Large intestine (tissue), 3 donors: ENCODE measurements around the gene ZMYND11. TPM values are rescaled to one million over a fixed set of nuclear protein-coding genes. Genes with fewer than 3 reads are reported as not detected.

ENCODE experiments used
- DNase-seq, 2 donors: peaks; one replicate each; pipeline versions ENCODE4 v3.0.0 to v3.0.0-alpha.2; 2013
- H3K27ac ChIP-seq: one replicate; pipeline ENCODE4 v1.5.1; 2013; ENCODE audit warnings: low read length
- H3K27me3 ChIP-seq: 2 replicates; pipeline ENCODE4 v1.6.1; 2013; ENCODE audit warnings: low read length; ENCODE audit not compliant: control insufficient read depth, insufficient read depth
- H3K36me3 ChIP-seq: 2 replicates; pipeline ENCODE4 v1.6.1; 2013; ENCODE audit warnings: low read length; ENCODE audit not compliant: control insufficient read depth, insufficient read depth
- H3K4me1 ChIP-seq: one replicate; pipeline ENCODE4 v1.6.1; 2013; ENCODE audit warnings: low read length; ENCODE audit not compliant: control insufficient read depth, insufficient read depth
- H3K4me3 ChIP-seq: one replicate; pipeline ENCODE4 v1.5.1; 2013; ENCODE audit warnings: low read length
- H3K9me3 ChIP-seq: one replicate; pipeline ENCODE4 v1.6.1; 2013; ENCODE audit warnings: mild to moderate bottlenecking, low read depth, low read length, moderate library complexity; ENCODE audit not compliant: control insufficient read depth
- WGBS: methylation state at CpG from one replicate; pipeline ENCODE4 v1.1.5; 2013; ENCODE audit warnings: low lambda C conversion rate; ENCODE audit not compliant: insufficient coverage; 5-methylcytosine and 5-hydroxymethylcytosine counted together
- polyA plus RNA-seq: library from polyadenylated mRNA; unstranded; fragments of 120-200 nt; gene quantifications from one replicate; pipeline ENCODE4 v1.2.1, GENCODE V29; 2013

The ZMYND11 gene
- polyA plus RNA-seq, 1 donor: 69.8 TPM

DNA sequence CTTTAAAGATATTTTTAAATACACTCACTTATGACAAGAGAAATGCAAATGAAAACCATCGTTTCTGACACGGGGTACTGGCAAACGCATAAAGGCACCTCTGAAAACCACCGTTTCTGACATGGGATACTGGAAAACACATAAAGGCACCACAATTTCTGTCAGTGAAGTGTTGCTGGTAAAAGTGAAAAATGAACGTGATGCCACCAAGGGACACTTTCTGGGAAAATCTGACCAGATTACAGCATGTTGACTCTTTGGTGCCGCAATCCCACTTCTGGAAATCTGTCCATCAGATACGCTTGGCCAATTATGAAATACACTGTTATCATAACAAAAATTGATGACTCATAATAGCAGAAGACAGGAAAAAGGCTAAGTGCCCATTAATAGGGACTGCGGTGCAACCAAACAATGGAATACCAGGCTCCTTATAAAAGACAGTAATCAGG lies 131.7 kb downstream of the ZMYND11 start:
- H3K9me3 ChIP-seq: no peaks in the 10 kb centered on the region
- WGBS: no CpG with 5 or more reads among the region's 8 CpGs
- DNase-seq: no peak
- H3K4me1 ChIP-seq: no peaks in the 10 kb centered on the region
- no peak overlapping the region for H3K27ac ChIP-seq
- no peaks in the 10 kb centered on the region for H3K27me3 ChIP-seq
- H3K36me3 ChIP-seq: no peaks in the 10 kb centered on the region
- H3K4me3 ChIP-seq: no peak overlapping the region

DNA sequence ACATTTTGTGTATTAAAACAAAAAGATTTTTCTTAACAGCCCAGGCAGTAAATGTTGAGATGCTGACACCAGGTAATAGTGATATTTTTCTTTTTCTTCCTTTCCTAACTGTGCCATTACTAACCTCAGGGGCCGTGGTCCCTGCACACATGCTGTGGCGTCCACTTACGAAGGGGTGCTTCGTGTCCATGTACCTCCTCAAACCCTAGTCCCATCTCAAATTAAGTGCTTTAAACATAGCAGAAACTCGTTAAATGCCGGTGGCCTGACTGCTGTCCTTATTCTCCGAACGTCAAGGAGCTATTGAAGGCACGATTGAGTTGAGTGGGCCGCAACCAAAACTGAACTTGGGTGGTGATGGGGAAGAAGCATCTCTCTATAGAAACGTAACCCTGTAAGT lies 132.4 kb downstream of the ZMYND11 start:
- Histone ChIP-seq H3K36me3 (no peaks in the 10 kb centered on the region), H3K27ac (no peak overlapping the region), H3K27me3 (no peaks in the 10 kb centered on the region), H3K9me3 (no peaks in the 10 kb centered on the region), H3K4me3 (no peak overlapping the region), H3K4me1 (no peaks in the 10 kb centered on the region)
- no CpG with 5 or more reads among the region's 11 CpGs for WGBS
- no peak for DNase-seq

DNA sequence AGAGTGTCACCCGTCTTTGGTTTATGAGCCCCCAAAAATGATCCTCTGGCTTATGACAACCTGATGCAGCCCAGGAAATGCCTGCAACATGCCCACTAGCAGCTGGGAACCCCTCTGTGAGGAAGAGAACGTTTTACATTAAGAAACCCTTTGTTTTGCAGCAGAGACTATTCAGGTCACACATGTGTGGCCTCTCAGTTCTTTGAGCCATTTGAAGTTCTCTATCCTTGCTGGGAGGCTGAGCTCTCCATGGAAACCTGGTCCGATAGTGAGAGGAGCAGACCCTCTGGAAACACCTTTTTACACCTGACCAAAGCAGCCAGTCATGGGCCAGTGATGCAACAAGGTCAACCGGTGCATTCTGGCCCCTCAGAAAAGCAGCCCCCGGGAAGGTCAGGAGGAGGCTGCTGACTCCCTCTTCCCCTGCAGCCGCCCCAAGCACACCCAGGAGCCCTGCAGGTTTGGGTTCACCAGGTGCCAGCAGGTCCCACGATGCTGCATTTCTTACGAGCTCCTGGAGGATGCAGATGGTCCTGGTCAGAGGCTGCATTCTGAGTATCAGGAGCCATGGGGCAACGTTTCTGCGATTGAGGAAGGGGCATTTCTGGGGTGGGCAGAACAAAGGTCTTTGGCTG lies 134.3 kb downstream of the ZMYND11 start:
- H3K27me3 ChIP-seq: no peaks in the 10 kb centered on the region
- H3K9me3 ChIP-seq: no peaks in the 10 kb centered on the region
- H3K4me1 ChIP-seq: no peaks in the 10 kb centered on the region
- H3K4me3 ChIP-seq: no peak overlapping the region
- no peak overlapping the region for H3K27ac ChIP-seq
- WGBS: no CpG with 5 or more reads among the region's 10 CpGs
- H3K36me3 ChIP-seq: peaks cover 2% of the 10 kb centered on the region
- no peak for DNase-seq

DNA sequence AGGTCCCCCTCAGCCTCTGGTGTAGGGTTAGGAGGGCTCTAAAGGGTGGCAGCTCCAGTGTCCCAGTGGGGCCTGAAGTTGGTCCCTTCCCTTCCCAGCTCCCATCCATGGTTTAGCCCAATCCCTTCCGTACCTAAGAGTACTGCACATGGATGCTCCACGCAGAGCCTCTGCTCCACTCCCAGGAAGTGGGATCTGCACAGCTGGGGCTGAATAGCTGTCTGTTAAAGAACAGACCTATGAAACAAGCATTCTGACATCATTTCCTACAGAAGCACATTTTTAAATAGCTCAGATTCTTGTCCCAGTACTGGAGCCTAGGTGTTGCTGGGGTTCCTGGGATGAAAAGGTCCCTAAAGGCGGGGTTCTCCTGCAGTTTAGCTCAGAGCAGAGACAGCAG lies 135.9 kb downstream of the ZMYND11 start:
- Histone ChIP-seq H3K9me3 (no peaks in the 10 kb centered on the region), H3K27me3 (no peaks in the 10 kb centered on the region), H3K36me3 (peaks cover 5% of the 10 kb centered on the region), H3K4me1 (no peaks in the 10 kb centered on the region), H3K27ac (no peak overlapping the region), H3K4me3 (no peak overlapping the region)
- WGBS: no CpG with 5 or more reads among the region's 3 CpGs
- no peak for DNase-seq

DNA sequence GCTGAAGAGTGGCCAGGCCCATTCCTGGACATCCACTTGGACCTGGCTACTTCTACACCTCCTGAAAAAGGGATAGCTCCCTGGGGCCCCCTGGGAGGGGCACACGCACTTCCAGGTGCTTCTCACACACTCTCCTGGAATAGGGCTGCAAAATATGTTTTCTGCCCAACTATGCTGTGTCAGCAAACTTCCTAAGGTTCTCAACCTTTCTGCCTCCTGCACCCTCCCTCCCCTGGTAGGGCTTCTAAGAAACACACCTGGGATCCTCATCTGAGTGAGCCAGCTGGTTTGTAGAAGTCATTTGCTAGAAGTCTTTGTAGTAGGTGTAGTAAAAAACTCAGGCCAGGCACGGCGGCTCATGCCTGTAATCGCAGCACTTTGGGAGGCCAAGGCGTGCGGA lies 136.5 kb downstream of the ZMYND11 start:
- no peak overlapping the region for H3K27ac ChIP-seq
- no peaks in the 10 kb centered on the region for H3K27me3 ChIP-seq
- WGBS: no CpG with 5 or more reads among the region's 6 CpGs
- peaks cover 5% of the 10 kb centered on the region for H3K36me3 ChIP-seq
- no peaks in the 10 kb centered on the region for H3K4me1 ChIP-seq
- DNase-seq: no peak
- no peaks in the 10 kb centered on the region for H3K9me3 ChIP-seq
- H3K4me3 ChIP-seq: no peak overlapping the region

DNA sequence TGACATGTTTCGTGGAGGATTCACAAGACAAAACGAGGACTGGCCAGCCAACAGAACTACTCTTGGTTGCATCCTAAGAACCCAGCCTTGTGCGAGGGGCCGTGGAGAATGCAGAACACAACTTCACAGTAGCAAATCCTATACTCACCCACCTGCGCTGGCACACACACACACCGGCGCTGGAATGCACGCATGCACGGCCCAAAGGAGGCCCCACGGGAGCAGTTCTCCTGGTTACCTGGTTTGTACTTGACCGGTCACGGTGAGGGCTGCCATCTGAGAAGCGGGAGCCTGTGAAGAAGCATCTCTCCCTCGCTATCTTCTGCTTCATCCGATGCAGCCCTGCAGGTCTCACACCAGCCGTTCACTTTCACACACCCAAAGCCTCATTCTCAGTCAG lies 137.8 kb downstream of the ZMYND11 start:
- Histone ChIP-seq H3K27ac (no peak overlapping the region), H3K27me3 (no peaks in the 10 kb centered on the region), H3K36me3 (peaks cover 17% of the 10 kb centered on the region), H3K9me3 (no peaks in the 10 kb centered on the region), H3K4me1 (no peaks in the 10 kb centered on the region), H3K4me3 (no peak overlapping the region)
- DNase-seq: no peak
- WGBS: no CpG with 5 or more reads among the region's 16 CpGs

DNA sequence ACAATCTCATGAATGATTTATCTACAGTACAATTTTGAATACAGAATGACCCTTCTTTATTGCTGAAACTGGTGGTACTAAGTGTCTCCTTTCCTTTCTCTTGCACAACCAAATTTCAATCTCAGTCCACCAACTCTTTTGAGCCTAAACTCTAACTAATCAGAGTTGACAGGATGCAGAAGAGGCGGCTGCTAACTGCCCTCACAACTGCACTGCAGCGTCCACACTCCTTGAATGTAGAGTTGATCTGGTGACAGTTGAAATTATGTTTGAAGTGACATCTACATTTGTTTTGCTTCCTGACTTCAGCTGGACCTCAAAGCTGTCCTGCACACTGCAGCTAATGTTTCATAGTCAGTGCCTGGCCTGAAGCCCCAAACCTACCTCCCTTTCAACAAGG lies 139.6 kb downstream of the ZMYND11 start:
- Histone ChIP-seq H3K4me3 (no peak overlapping the region), H3K4me1 (no peaks in the 10 kb centered on the region), H3K27ac (no peak overlapping the region), H3K36me3 (peaks cover 33% of the 10 kb centered on the region), H3K27me3 (no peaks in the 10 kb centered on the region), H3K9me3 (no peaks in the 10 kb centered on the region)
- DNase-seq: no peak
- WGBS: no CpG with 5 or more reads among the region's 2 CpGs

DNA sequence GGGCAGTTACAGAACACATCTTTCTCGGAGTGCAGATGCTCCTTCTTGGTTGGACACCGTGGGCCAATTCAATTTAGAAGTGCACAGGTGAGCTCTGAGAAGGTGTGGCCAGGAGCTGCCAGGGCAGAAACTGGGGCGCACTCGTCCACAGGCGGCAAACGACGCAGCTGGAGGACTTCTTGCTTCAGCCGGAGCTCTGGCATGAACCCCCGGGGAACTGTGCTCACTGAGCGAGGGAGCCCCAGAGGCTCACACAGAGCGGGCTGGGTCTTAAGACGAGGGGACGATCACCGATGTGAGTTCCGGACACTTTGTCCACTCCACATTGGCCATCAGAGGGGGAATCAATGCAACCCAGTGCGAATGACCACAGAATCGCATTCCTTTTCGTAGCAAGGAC lies 140.4 kb downstream of the ZMYND11 start:
- WGBS: 90% methylated on average over 2 of the region's 18 CpGs
- Histone ChIP-seq H3K27ac (no peak overlapping the region), H3K9me3 (no peaks in the 10 kb centered on the region), H3K27me3 (no peaks in the 10 kb centered on the region), H3K4me3 (no peak overlapping the region), H3K4me1 (no peaks in the 10 kb centered on the region), H3K36me3 (peaks cover 41% of the 10 kb centered on the region)
- no peak for DNase-seq

DNA sequence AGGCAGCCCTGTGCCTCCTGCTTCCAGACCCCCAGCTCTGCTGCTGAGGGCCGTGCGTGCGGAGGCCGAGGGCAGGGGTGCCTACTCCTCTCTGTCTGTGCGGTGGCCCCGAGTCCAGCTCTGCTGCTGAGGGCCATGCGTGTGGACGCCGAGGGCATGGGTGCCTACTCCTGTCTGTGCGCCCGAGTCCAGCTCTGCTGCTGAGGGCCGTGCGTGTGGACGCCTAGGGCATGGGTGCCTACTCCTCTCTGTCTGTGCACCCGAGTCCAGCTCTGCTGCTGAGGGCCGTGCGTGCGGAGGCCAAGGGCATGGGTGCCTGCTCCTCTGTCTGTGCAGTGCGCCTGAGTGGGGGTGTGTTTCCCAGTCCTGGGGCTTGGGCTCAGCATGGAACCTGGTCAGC lies 142.7 kb downstream of the ZMYND11 start:
- no peaks in the 10 kb centered on the region for H3K27me3 ChIP-seq
- peaks cover 62% of the 10 kb centered on the region for H3K36me3 ChIP-seq
- H3K9me3 ChIP-seq: no peaks in the 10 kb centered on the region
- no peak overlapping the region for H3K4me3 ChIP-seq
- no CpG with 5 or more reads among the region's 19 CpGs for WGBS
- H3K27ac ChIP-seq: no peak overlapping the region
- DNase-seq: no peak
- no peaks in the 10 kb centered on the region for H3K4me1 ChIP-seq

DNA sequence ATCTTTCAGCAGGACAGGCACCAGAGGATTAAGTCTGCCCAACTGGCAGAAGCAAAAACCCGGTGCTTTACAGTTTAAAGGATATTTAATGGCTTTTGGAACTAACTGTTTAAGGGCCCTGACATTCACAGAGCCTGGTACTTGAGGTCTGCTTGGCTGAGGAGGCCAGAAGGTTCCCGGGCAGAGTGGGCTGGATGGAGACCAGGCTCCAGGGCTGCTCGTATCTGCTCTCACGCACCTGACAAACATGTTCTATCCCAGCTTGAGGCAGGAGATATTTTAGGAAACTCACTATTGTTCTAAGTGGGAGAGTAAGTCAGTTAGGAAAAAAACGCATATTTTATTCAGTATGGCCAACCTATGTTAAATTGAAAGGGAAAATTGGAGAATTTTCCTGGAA lies 143.5 kb downstream of the ZMYND11 start:
- WGBS: 100% methylated on average over 1 of the region's 5 CpGs
- peaks cover 67% of the 10 kb centered on the region for H3K36me3 ChIP-seq
- DNase-seq: no peak

DNA sequence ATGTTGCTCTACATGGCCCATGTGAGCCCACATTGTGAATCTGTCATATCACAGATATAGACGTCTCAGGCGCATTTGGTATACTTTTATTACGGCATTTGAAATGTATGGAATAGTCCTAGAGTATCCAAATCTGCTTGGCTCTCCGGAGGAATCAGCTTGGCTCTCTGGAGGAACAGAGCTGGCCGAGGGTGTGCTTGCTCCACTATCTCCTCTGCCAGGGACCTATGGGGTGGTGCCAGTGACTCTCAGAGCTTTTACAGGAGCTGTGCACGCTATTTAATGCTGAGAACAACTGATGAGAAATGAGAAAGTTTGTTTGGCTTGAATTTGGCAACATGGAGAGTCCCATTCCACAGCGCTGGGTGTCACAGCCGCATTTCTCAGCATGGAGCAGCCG lies 144.0 kb downstream of the ZMYND11 start:
- no peak overlapping the region for H3K4me3 ChIP-seq
- H3K27ac ChIP-seq: no peak overlapping the region
- no peaks in the 10 kb centered on the region for H3K4me1 ChIP-seq
- H3K9me3 ChIP-seq: no peaks in the 10 kb centered on the region
- no peak for DNase-seq
- H3K27me3 ChIP-seq: no peaks in the 10 kb centered on the region
- H3K36me3 ChIP-seq: peaks cover 70% of the 10 kb centered on the region
- whole genome bisulfite sequencing: no CpG with 5 or more reads among the region's 9 CpGs

More for the DNA sequence above, 143.5 kb downstream of the ZMYND11 start:
- no peak overlapping the region for H3K27ac ChIP-seq
- H3K27me3 ChIP-seq: no peaks in the 10 kb centered on the region
- H3K4me3 ChIP-seq: no peak overlapping the region
- H3K4me1 ChIP-seq: no peaks in the 10 kb centered on the region
- no peaks in the 10 kb centered on the region for H3K9me3 ChIP-seq
